HL-60 (cell line): ENCODE results near the gene SENP5.
A peak's percentile ranks its signal among the peaks of the same experiment; 100 is the strongest.

Source experiments
- DNase-seq, 2 experiments: peaks; one replicate each; pipeline ENCODE4 v3.0.0-alpha.2; 2010 to 2020; ENCODE audit warnings: low read depth in 1 of 2, low spot score in 1 of 2
- H3K27ac ChIP-seq: fragments of 250-450 bp; sonication (Bioruptor Pico); replicated peaks from 2 replicates; pipeline ENCODE4 v1.5.1; 2020; ENCODE audit warnings: mild to moderate bottlenecking, moderate library complexity
- H3K27me3 ChIP-seq: fragments of 250-450 bp; sonication (Bioruptor Pico); 2 replicates; pipeline ENCODE4 v1.5.1; 2021; ENCODE audit warnings: mild to moderate bottlenecking, moderate library complexity; ENCODE audit not compliant: insufficient read depth, poor library complexity, severe bottlenecking
- H3K4me3 ChIP-seq: replicated peaks from 2 replicates; pipeline ENCODE4 v1.5.1; 2011; ENCODE audit warnings: mild to moderate bottlenecking, control low read depth, low read length; ENCODE audit not compliant: insufficient read depth
- CTCF ChIP-seq: IDR thresholded peaks from one replicate; pipeline ENCODE4 v1.5.1; 2011; ENCODE audit warnings: low read length, control low read depth, inconsistent platforms; ENCODE audit not compliant: insufficient read depth
- GABPA ChIP-seq: IDR thresholded peaks from 2 replicates; pipeline ENCODE4 v1.6.1; 2012; ENCODE audit warnings: low read depth
- POLR2AphosphoS5 ChIP-seq: IDR thresholded peaks from 2 replicates; pipeline ENCODE4 v1.6.1; 2012; ENCODE audit warnings: low read depth
- SPI1 ChIP-seq: IDR thresholded peaks from 2 replicates; pipeline ENCODE4 v1.6.1; 2012; ENCODE audit warnings: low read depth, mild to moderate bottlenecking, borderline replicate concordance
- TF ChIP-seq, protein P1 (sequence below): IDR thresholded peaks from 2 replicates; pipeline ENCODE4 v1.6.1; 2012; ENCODE audit warnings: low read depth; ENCODE audit not compliant: insufficient replicate concordance

The SENP5 gene

DNA sequence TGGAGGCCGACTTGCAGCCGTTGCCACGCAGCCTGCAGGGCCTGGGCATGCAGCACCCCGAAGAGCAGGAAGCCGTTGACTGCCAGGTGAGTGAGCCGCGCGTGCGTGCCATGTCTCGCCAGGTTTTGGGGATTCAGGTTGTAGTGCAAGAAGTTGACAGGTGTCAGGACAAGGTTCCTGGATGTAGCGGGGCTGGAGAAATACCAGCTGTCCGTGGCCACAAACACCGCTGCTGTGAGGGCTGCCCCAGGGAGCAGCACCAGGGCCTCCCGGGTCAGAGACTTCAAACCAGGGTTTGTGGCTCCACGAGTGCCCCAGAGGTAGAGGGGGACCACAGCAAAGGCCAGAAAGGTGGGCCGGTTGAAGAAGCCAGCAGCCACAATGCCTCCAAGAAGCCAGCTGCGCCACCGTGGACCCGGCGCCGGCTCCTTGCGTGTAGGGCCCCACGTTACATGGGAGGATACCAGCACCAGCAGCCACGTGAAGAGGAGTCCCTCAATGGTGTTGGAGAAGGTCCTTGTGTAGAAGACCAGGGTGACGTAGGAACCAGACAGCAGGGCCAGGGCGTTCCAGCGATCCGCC, 80.2 kb downstream of the SENP5 start:
- no peak overlapping the region for H3K4me3 ChIP-seq
- no peak for TF ChIP-seq SPI1
- TF ChIP-seq, protein P1, sequence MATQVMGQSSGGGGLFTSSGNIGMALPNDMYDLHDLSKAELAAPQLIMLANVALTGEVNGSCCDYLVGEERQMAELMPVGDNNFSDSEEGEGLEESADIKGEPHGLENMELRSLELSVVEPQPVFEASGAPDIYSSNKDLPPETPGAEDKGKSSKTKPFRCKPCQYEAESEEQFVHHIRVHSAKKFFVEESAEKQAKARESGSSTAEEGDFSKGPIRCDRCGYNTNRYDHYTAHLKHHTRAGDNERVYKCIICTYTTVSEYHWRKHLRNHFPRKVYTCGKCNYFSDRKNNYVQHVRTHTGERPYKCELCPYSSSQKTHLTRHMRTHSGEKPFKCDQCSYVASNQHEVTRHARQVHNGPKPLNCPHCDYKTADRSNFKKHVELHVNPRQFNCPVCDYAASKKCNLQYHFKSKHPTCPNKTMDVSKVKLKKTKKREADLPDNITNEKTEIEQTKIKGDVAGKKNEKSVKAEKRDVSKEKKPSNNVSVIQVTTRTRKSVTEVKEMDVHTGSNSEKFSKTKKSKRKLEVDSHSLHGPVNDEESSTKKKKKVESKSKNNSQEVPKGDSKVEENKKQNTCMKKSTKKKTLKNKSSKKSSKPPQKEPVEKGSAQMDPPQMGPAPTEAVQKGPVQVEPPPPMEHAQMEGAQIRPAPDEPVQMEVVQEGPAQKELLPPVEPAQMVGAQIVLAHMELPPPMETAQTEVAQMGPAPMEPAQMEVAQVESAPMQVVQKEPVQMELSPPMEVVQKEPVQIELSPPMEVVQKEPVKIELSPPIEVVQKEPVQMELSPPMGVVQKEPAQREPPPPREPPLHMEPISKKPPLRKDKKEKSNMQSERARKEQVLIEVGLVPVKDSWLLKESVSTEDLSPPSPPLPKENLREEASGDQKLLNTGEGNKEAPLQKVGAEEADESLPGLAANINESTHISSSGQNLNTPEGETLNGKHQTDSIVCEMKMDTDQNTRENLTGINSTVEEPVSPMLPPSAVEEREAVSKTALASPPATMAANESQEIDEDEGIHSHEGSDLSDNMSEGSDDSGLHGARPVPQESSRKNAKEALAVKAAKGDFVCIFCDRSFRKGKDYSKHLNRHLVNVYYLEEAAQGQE = no peak
- no peak for TF ChIP-seq POLR2AphosphoS5
- TF ChIP-seq GABPA = no peak
- no peak for TF ChIP-seq CTCF
- no peak for DNase-seq
- no peak overlapping the region for H3K27ac ChIP-seq
- H3K27me3 ChIP-seq = no peaks in the 10 kb centered on the region

DNA sequence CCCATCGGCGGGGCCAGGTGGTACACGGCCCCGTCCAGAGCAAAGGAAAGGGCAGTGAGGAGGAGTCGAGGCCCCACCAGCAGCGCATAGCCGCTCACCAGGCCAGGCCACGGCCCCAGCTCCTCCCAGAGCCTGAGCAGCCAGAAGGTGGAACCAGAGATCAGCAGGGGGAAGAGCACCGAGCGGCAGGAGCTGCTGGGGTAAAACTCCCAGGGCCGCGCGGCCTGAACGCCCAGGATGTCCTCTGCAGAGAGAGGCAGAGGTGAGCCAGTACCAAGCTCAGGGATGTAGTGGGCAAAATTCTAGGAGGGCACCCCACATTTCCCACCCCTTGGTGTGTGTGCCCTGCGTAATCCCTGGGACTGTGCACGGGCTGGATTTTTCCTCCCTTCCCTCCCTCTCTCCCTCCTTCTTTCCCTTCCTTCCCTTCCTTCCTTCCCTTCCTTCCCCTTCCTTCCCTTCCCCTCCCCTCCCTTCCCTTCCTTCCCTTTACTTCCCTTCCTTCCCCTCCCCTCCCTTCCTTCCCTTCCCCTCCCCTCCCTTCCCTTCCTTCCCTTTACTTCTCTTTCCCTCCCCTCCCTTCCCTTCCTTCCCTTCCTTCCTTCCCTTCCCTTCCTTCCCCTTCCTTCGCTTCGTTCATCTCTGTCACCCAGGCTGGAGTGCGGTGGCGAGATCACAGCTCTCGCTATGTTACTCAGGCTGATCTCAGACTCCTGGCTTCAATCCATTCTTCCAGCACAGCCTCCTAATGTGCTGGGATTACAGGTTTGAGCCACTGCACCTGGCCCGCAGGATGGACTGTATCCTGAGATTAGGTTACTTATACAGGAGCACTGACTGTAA, 80.9 kb downstream of the SENP5 start:
- Histone ChIP-seq H3K27ac (no peak overlapping the region), H3K4me3 (no peak overlapping the region), H3K27me3 (no peaks in the 10 kb centered on the region)
- DNase-seq = peak in 1 of 2 experiments; percentile 22
- no peak for TF ChIP-seq SPI1
- no peak for TF ChIP-seq CTCF
- no peak for TF ChIP-seq GABPA
- no peak for TF ChIP-seq POLR2AphosphoS5

GRCh38 chr3:196949285-196949619, 81.5 kb downstream of the SENP5 start:
- Histone ChIP-seq H3K27me3 (no peaks in the 10 kb centered on the region), H3K4me3 (no peak overlapping the region), H3K27ac (no peak overlapping the region)
- TF ChIP-seq SPI1 (no peak), CTCF (no peak), GABPA (no peak), POLR2AphosphoS5 (no peak)
- TF ChIP-seq, protein P1 = no peak
- DNase-seq = no peak

- TF ChIP-seq POLR2AphosphoS5 = no peak
- no peak for TF ChIP-seq GABPA
- no peak for TF ChIP-seq CTCF
- no peak for TF ChIP-seq SPI1
- TF ChIP-seq, protein P1 = no peak
- H3K4me3 ChIP-seq = no peak overlapping the region
- no peaks in the 10 kb centered on the region for H3K27me3 ChIP-seq
- no peak for DNase-seq
- H3K27ac ChIP-seq = no peak overlapping the region
Measured at GRCh38 chr3:196949750-196950149, 82.0 kb downstream of the SENP5 start.
